MCF 10A (cell line): ENCODE results near the gene TEKT3. TPM values are rescaled to one million over a fixed set of nuclear protein-coding genes. Genes with fewer than 3 reads are reported as not detected.

Experiments used
- BruUV-seq: library from RNA; stranded (reverse); fragments of 400-500 nt; replicated peaks from 2 replicates; lab custom pipeline; 2021; lab: Mats Ljungman, UMichigan
- CTCF ChIA-PET: fragments of 300-600 bp; sonication (Branson Sonifier 250); formaldehyde crosslinking; extraction: SDS; loops from one replicate; lab custom pipeline; 2021; ENCODE audit warnings: antibody characterized with exemption, inconsistent platforms; lab: Yijun Ruan, JAX
- POLR2A ChIA-PET: fragments of 300-600, 350-650 bp; sonication (Branson Sonifier 250); formaldehyde crosslinking; extraction: SDS; loops from one replicate; lab custom pipeline; 2020; ENCODE audit warnings: antibody characterized with exemption, inconsistent platforms; lab: Yijun Ruan, JAX
- DNase-seq: peaks from one replicate; pipeline ENCODE4 v3.0.0-alpha.2; 2018; ENCODE audit not compliant: unreplicated experiment
- H3K27ac Mint-ChIP-seq: one replicate; pipeline ENCODE4 v1.8.0; 2022; ENCODE audit warnings: mild to moderate bottlenecking, low read depth, mixed read lengths; ENCODE audit not compliant: unreplicated experiment
- H3K27me3 Mint-ChIP-seq: one replicate; pipeline ENCODE4 v1.8.0; 2022; ENCODE audit warnings: mixed read lengths; ENCODE audit not compliant: insufficient read depth, unreplicated experiment
- H3K36me3 Mint-ChIP-seq: one replicate; pipeline ENCODE4 v1.8.0; 2022; ENCODE audit warnings: mild to moderate bottlenecking, moderate library complexity, mixed read lengths; ENCODE audit not compliant: insufficient read depth, unreplicated experiment
- H3K4me1 Mint-ChIP-seq: one replicate; pipeline ENCODE4 v1.8.0; 2022; ENCODE audit warnings: mixed read lengths; ENCODE audit not compliant: insufficient read depth, unreplicated experiment
- H3K4me3 Mint-ChIP-seq: one replicate; pipeline ENCODE4 v1.8.0; 2022; ENCODE audit warnings: mild to moderate bottlenecking, moderate library complexity, mixed read lengths; ENCODE audit not compliant: unreplicated experiment
- H3K9me3 Mint-ChIP-seq: one replicate; pipeline ENCODE4 v1.8.0; 2022; ENCODE audit warnings: mixed read lengths; ENCODE audit not compliant: unreplicated experiment
- CTCF ChIP-seq: fragments of 200-600 bp; IDR thresholded peaks from one replicate; pipeline ENCODE4 v1.8.0; 2022; ENCODE audit warnings: antibody characterized with exemption, mild to moderate bottlenecking; ENCODE audit not compliant: unreplicated experiment
- intact Hi-C: fragments of 100-400 bp; cut with micrococcal nuclease; formaldehyde crosslinking; loops from 2 replicates; pipeline ENCODE4 v1.14.1; 2022
- total RNA-seq: library from RNA; stranded (reverse); gene quantifications from 2 replicates; pipeline ENCODE4 v1.2.3, GENCODE V29; 2022

Gene TEKT3
- total RNA-seq, 1 experiment from 2014 or later = not detected

DNA sequence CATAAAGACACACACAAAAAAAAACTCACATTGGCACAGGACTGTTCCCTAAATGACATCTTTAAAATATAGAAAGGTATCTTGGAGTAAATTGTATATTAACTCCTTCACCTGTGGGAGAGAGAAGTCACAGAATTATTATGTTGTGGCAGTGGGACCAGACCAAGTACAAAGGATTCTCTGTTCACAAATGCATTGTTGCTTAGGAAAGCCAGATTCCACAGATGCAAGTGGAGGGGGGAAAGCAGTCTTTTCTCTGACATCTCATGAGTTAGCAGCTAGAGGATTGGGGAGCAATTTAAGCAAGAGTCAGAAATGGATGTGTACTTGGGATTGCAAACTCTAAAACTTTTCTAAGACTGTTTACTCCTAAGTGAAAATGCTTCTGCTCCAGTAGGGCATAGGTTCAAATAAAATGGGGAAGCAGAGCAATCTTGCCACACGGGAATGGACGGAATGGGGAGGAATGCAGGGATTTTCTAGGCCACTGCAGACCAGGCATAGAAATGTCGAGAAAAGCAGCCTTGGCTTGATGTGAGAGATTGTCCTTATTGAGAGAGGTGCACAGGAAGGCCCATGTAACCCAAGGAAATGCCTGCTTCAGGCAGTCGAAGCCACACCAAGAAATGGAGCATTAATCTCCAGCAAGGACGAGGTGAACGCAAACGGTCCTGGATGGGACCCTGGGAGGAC is 72.2 kb downstream of the TEKT3 start:
- no peaks in the 10 kb centered on the region for H3K36me3 Mint-ChIP-seq
- H3K4me3 Mint-ChIP-seq = no peak overlapping the region
- CTCF ChIA-PET = no interaction called here
- TF ChIP-seq CTCF = no peak
- peaks cover 13% of the 10 kb centered on the region for H3K4me1 Mint-ChIP-seq
- intact Hi-C loops = no loop called here
- no TSS peak for BruUV-seq
- no peak overlapping the region for H3K27ac Mint-ChIP-seq
- no peak for DNase-seq
- POLR2A ChIA-PET = no interaction called here
- no peaks in the 10 kb centered on the region for H3K9me3 Mint-ChIP-seq
- H3K27me3 Mint-ChIP-seq = peaks cover 53% of the 10 kb centered on the region

- no peak for DNase-seq
- H3K4me3 Mint-ChIP-seq = no peak overlapping the region
- no peaks in the 10 kb centered on the region for H3K9me3 Mint-ChIP-seq
- no peaks in the 10 kb centered on the region for H3K36me3 Mint-ChIP-seq
- no peak overlapping the region for H3K27ac Mint-ChIP-seq
- ChIA-PET POLR2A (no interaction called here), CTCF (interaction anchor here (1.2 kb wide), 1 partner anchor 38 kb away, joined by 3 read pairs; no protein-coding TSS in a partner anchor)
- peaks cover 11% of the 10 kb centered on the region for H3K4me1 Mint-ChIP-seq
- TF ChIP-seq CTCF = no peak
- BruUV-seq = no TSS peak
- intact Hi-C loops = no loop called here
- H3K27me3 Mint-ChIP-seq = peaks cover 56% of the 10 kb centered on the region
Observed at GRCh38 chr17:15268461-15268860, 72.9 kb downstream of the TEKT3 start.

GRCh38 chr17:15267996-15268395 is 73.4 kb downstream of the TEKT3 start:
- POLR2A ChIA-PET = no interaction called here
- no TSS peak for BruUV-seq
- intact Hi-C loops = no loop called here
- no peaks in the 10 kb centered on the region for H3K9me3 Mint-ChIP-seq
- H3K4me3 Mint-ChIP-seq = no peak overlapping the region
- H3K27me3 Mint-ChIP-seq = peaks cover 58% of the 10 kb centered on the region
- DNase-seq = no peak
- peaks cover 7% of the 10 kb centered on the region for H3K4me1 Mint-ChIP-seq
- H3K27ac Mint-ChIP-seq = no peak overlapping the region
- CTCF ChIA-PET = interaction anchor here (1.2 to 3.1 kb wide), 2 partner anchors 11 to 39 kb away, joined by 3 to 12 read pairs; no protein-coding TSS in a partner anchor
- H3K36me3 Mint-ChIP-seq = no peaks in the 10 kb centered on the region
- no peak for TF ChIP-seq CTCF

GRCh38 chr17:15266325-15267125 is 74.9 kb downstream of the TEKT3 start:
- Mint-ChIP-seq H3K36me3 (no peaks in the 10 kb centered on the region), H3K27me3 (peaks cover 73% of the 10 kb centered on the region), H3K9me3 (no peaks in the 10 kb centered on the region), H3K27ac (no peak overlapping the region), H3K4me3 (no peak overlapping the region), H3K4me1 (peaks cover 4% of the 10 kb centered on the region)
- CTCF ChIA-PET = interaction anchor here (0.6 to 9.3 kb wide), 4 partner anchors 9 to 1282 kb away, joined by 3 to 148 read pairs (median 8); no protein-coding TSS in a partner anchor
- intact Hi-C loops = no loop called here
- DNase-seq = no peak
- no TSS peak for BruUV-seq
- TF ChIP-seq CTCF = no peak
- POLR2A ChIA-PET = no interaction called here
